CD4-positive, alpha-beta T cell treated with Interleukin-4 for 4 hours (primary cell): ENCODE measurements around the gene NMBR.
"Not testable (repeated sequence)": the region's sequence is repeated elsewhere in the genome, so short reads cannot be mapped to it uniquely, and the experiment has no call there.

Experiments used
- DNase-seq: peaks from one replicate; pipeline ENCODE4 v3.0.0-alpha.2; 2020

Gene NMBR

GRCh38 chr6:142153196-142153595 lies 6.3 kb upstream of the NMBR start:
- DNase-seq = no peak

GRCh38 chr6:142152746-142153145 lies 5.8 kb upstream of the NMBR start:
- no peak for DNase-seq

GRCh38 chr6:142141531-142141930 lies 5.4 kb downstream of the NMBR start:
- not testable (repeated sequence) for DNase-seq

- DNase-seq = no peak
Measured at GRCh38 chr6:142138876-142139275, 8.0 kb downstream of the NMBR start.

GRCh38 chr6:142132625-142133024 lies 14.3 kb downstream of the NMBR start, which contains the start of gene GJE1:
Gene GJE1 (plus strand): TSS chr6:142132925. CDS start chr6:142133159, 234 bp downstream.
- no peak for DNase-seq

- DNase-seq = no peak
Measured at GRCh38 chr6:142130814-142131213, 16.1 kb downstream of the NMBR start.

- no peak for DNase-seq
Measured at GRCh38 chr6:142121342-142121741, 25.6 kb downstream of the NMBR start.

GRCh38 chr6:142118925-142119324 lies 28.0 kb downstream of the NMBR start:
- no peak for DNase-seq

GRCh38 chr6:142118328-142118727 lies 28.6 kb downstream of the NMBR start:
- DNase-seq = no peak

- DNase-seq = no peak
Measured at GRCh38 chr6:142117366-142117765, 29.6 kb downstream of the NMBR start.

- DNase-seq = peak; percentile 59
Measured at GRCh38 chr6:142112451-142113061, 34.4 kb downstream of the NMBR start.

GRCh38 chr6:142110820-142111219 lies 36.1 kb downstream of the NMBR start:
- DNase-seq = not testable (repeated sequence)

- not testable (repeated sequence) for DNase-seq
Measured at GRCh38 chr6:142104820-142105219, 42.1 kb downstream of the NMBR start.

- DNase-seq = no peak
Measured at GRCh38 chr6:142088858-142089216, 58.1 kb downstream of the NMBR start.

GRCh38 chr6:142087950-142088857 lies 58.7 kb downstream of the NMBR start:
- DNase-seq = no peak

GRCh38 chr6:142079130-142079529 lies 67.8 kb downstream of the NMBR start:
- DNase-seq = no peak

- DNase-seq = no peak
Measured at GRCh38 chr6:142075516-142076101, 71.3 kb downstream of the NMBR start.

- DNase-seq = no peak
Measured at GRCh38 chr6:142074516-142074915, 72.4 kb downstream of the NMBR start.

GRCh38 chr6:142071981-142072380 lies 74.9 kb downstream of the NMBR start:
- no peak for DNase-seq

- no peak for DNase-seq
Measured at GRCh38 chr6:142068416-142068815, 78.5 kb downstream of the NMBR start.

- not testable (repeated sequence) for DNase-seq
Measured at GRCh38 chr6:142062861-142063260, 84.1 kb downstream of the NMBR start.

GRCh38 chr6:142058551-142059290 lies 88.2 kb downstream of the NMBR start:
- DNase-seq = no peak

GRCh38 chr6:142055219-142055618 lies 91.7 kb downstream of the NMBR start:
- no peak for DNase-seq
